ENCODE measurements around the gene C1orf210.

The C1orf210 gene

GRCh38 chr1:43285269-43285990 lies at the start of gene C1orf210:
TSS of gene C1orf210 (minus strand) at chr1:43285581. CDS start at chr1:43283270, 2,311 bp downstream.
- no peak for DNase-seq (ENCODE audit: low read depth)

GRCh38 chr1:43334453-43335205 lies 49.2 kb upstream of the C1orf210 start:
- no peak for DNase-seq (ENCODE audit: low read depth)

GRCh38 chr1:43331688-43332087 lies 46.3 kb upstream of the C1orf210 start:
- DNase-seq (ENCODE audit: low read depth) = no peak

- peak; percentile 84 for DNase-seq (ENCODE audit: low read depth)
Measured at GRCh38 chr1:43329995-43330751, 44.8 kb upstream of the C1orf210 start.

GRCh38 chr1:43327549-43328292 lies 42.3 kb upstream of the C1orf210 start:
- peak; percentile 31 for DNase-seq (ENCODE audit: low read depth)

- no peak for DNase-seq (ENCODE audit: low read depth)
Measured at GRCh38 chr1:43325381-43325780, 40.0 kb upstream of the C1orf210 start.

- peak; percentile 40 for DNase-seq (ENCODE audit: low read depth)
Measured at GRCh38 chr1:43324810-43325209, 39.4 kb upstream of the C1orf210 start.

- DNase-seq (ENCODE audit: low read depth) = no peak
Measured at GRCh38 chr1:43322506-43322905, 37.1 kb upstream of the C1orf210 start.

GRCh38 chr1:43321331-43321891 lies 36.0 kb upstream of the C1orf210 start:
- DNase-seq (ENCODE audit: low read depth) = peak; percentile 34

- DNase-seq (ENCODE audit: low read depth) = no peak
Measured at GRCh38 chr1:43319766-43320165, 34.4 kb upstream of the C1orf210 start.

GRCh38 chr1:43319288-43319687 lies 33.9 kb upstream of the C1orf210 start:
- no peak for DNase-seq (ENCODE audit: low read depth)

GRCh38 chr1:43318831-43319230 lies 33.5 kb upstream of the C1orf210 start:
- no peak for DNase-seq (ENCODE audit: low read depth)

GRCh38 chr1:43317817-43318471 lies 32.6 kb upstream of the C1orf210 start:
- DNase-seq (ENCODE audit: low read depth) = no peak

GRCh38 chr1:43316738-43317520 lies 31.5 kb upstream of the C1orf210 start:
- DNase-seq (ENCODE audit: low read depth) = no peak

- DNase-seq (ENCODE audit: low read depth) = no peak
Measured at GRCh38 chr1:43315963-43316737, 30.8 kb upstream of the C1orf210 start.

- no peak for DNase-seq (ENCODE audit: low read depth)
Measured at GRCh38 chr1:43315481-43315880, 30.1 kb upstream of the C1orf210 start.

- DNase-seq (ENCODE audit: low read depth) = no peak
Measured at GRCh38 chr1:43314233-43314632, 28.9 kb upstream of the C1orf210 start.

- no peak for DNase-seq (ENCODE audit: low read depth)
Measured at GRCh38 chr1:43313771-43314170, 28.4 kb upstream of the C1orf210 start.

Measured in ELR (cell line).